GM18951 (cell line): ENCODE results near the gene RNF220.

Source experiments
- POLR2A ChIP-seq: IDR thresholded peaks from 4 replicates; pipeline ENCODE4 v1.6.1; 2011; ENCODE audit warnings: mild to moderate bottlenecking; ENCODE audit not compliant: insufficient read length, insufficient read depth; ENCODE audit errors: extremely low read depth
- in situ Hi-C: fragments of 300-500 bp; cut with MboI; formaldehyde crosslinking; loops from one replicate; pipeline ENCODE4 v1.12.0; 2022; ENCODE audit warnings: low sequenced_read_pairs, mixed read lengths, inconsistent platforms; ENCODE audit not compliant: unreplicated experiment

The RNF220 gene

GRCh38 chr1:44572572-44572879, 167.5 kb downstream of the RNF220 start:
- in situ Hi-C loops: no loop called here
- TF ChIP-seq POLR2A: no peak

GRCh38 chr1:44575396-44575795, 170.3 kb downstream of the RNF220 start:
- no peak for TF ChIP-seq POLR2A
- in situ Hi-C loops: no loop called here

- in situ Hi-C loops: no loop called here
- TF ChIP-seq POLR2A: no peak
These were observed 171.5 kb downstream of the RNF220 start for GRCh38 chr1:44576456-44577150.

- TF ChIP-seq POLR2A: no peak
- in situ Hi-C loops: no loop called here
These were observed 176.2 kb downstream of the RNF220 start for GRCh38 chr1:44581205-44581604.

- in situ Hi-C loops: no loop called here
These were observed 179.1 kb downstream of the RNF220 start for GRCh38 chr1:44584167-44584566.

GRCh38 chr1:44585315-44585920, 180.4 kb downstream of the RNF220 start:
- in situ Hi-C loops: no loop called here

More at GRCh38 chr1:44584167-44584566, 179.1 kb downstream of the RNF220 start:
- no peak for TF ChIP-seq POLR2A

GRCh38 chr1:44587796-44588460, 182.9 kb downstream of the RNF220 start:
- in situ Hi-C loops: no loop called here
- TF ChIP-seq POLR2A: no peak

More at GRCh38 chr1:44585315-44585920, 180.4 kb downstream of the RNF220 start:
- no peak for TF ChIP-seq POLR2A

- no peak for TF ChIP-seq POLR2A
- in situ Hi-C loops: no loop called here
These were observed 183.6 kb downstream of the RNF220 start for GRCh38 chr1:44588551-44589210.

- in situ Hi-C loops: loop anchor here (5.0 kb wide), 1 partner anchor 47 kb away; no protein-coding TSS in a partner anchor
- TF ChIP-seq POLR2A: no peak
These were observed 185.4 kb downstream of the RNF220 start for GRCh38 chr1:44590475-44590874.

- in situ Hi-C loops: loop anchor here (5.0 kb wide), 1 partner anchor 46 kb away; no protein-coding TSS in a partner anchor
- no peak for TF ChIP-seq POLR2A
These were observed 186.3 kb downstream of the RNF220 start for GRCh38 chr1:44591381-44591780.

- TF ChIP-seq POLR2A: no peak
- in situ Hi-C loops: loop anchor here (5.0 kb wide), 1 partner anchor 45 kb away; no protein-coding TSS in a partner anchor
These were observed 187.4 kb downstream of the RNF220 start for GRCh38 chr1:44592208-44593145.

- in situ Hi-C loops: loop anchor here (5.0 kb wide), 1 partner anchor 43 kb away; no protein-coding TSS in a partner anchor
- TF ChIP-seq POLR2A: no peak
These were observed 189.3 kb downstream of the RNF220 start for GRCh38 chr1:44594353-44594752.
